Activated T-cell treated with anti-CD3 and anti-CD28 coated beads for 48 hours (primary cell): Measurements from ENCODE around the gene STK32C.
"Not testable (repeated sequence)": the region's sequence is repeated elsewhere in the genome, so short reads cannot be mapped to it uniquely, and the experiment has no call there.

Experiments used
- DNase-seq: peaks from one replicate; pipeline ENCODE4 v3.0.0-alpha.2; 2020; ENCODE audit warnings: low read depth

STK32C gene

DNA sequence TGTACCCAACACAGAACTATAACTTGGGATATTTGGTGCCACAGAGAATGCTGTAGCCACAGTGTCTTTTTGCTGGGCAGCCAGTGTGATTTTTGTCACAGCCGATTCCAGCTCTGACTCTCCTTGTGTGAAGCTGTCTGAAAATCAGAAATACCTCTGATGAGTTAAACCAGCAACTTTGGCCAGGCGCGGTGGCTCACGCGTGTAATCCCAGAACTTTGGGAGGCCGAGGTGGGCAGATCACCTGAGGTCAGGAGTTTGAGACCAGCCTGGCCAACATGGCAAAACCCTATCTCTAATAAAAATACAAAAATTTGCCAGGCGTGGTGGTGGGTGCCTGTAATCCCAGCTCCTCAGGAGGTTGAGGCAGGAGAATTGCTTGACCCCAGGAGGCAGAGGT, 30.1 kb upstream of the STK32C start:
- DNase-seq: not testable (repeated sequence)

DNA sequence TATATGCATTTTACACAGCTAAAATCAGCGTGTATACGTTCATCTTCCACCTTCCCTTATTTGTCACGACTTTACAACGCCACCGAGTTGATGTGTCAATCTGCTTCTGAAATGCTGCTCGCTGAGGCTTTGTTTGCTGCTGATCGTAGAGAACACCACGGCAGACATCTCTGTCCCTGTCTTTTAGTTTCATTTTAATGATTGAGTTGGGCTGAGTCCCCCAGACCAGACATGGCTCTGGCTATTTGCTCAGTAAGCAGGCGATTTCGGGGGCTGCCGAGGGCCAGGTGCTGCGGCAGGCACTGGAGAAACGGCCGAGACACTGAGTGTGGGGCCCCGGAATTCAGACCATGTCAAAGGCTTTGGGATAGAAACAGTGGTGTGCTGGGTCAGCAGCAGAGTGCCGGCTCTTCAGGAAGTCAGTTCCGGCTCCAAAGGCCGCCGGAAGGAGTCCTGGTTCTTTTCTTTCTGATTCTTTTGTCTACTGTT, 29.2 kb upstream of the STK32C start:
- no peak for DNase-seq

DNA sequence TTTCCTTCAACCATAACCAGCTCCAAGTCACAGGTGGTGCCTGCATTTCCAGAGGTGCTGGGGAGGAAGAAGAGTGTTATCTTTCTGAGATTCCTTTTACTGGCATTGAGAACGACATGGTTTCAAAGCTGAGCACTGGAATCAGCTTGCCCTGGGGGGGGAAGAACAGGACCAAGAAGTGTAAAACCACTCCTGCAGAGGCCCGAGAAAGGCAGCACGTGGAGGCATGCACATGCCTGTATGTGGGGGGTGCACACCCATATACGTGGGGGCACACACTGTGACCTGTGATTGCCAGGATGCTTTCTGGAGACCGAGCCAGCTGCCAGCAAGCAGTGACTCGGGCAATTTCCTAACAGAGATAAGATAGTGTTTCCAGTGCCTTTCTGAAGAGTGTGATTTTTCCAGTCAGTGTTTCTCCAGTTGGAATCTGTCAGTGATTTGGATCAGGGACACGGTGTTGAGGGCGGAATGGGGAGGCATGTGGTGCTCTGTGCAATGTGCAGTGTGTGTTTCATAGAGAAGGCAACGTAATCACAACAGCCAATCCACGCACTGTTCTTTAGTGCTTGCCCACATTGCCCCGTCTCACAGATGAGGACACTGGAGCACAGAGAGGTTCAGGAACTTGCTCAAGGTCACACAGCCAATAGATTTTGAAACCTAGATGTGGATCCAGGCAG, 28.5 kb upstream of the STK32C start:
- DNase-seq: no peak

DNA sequence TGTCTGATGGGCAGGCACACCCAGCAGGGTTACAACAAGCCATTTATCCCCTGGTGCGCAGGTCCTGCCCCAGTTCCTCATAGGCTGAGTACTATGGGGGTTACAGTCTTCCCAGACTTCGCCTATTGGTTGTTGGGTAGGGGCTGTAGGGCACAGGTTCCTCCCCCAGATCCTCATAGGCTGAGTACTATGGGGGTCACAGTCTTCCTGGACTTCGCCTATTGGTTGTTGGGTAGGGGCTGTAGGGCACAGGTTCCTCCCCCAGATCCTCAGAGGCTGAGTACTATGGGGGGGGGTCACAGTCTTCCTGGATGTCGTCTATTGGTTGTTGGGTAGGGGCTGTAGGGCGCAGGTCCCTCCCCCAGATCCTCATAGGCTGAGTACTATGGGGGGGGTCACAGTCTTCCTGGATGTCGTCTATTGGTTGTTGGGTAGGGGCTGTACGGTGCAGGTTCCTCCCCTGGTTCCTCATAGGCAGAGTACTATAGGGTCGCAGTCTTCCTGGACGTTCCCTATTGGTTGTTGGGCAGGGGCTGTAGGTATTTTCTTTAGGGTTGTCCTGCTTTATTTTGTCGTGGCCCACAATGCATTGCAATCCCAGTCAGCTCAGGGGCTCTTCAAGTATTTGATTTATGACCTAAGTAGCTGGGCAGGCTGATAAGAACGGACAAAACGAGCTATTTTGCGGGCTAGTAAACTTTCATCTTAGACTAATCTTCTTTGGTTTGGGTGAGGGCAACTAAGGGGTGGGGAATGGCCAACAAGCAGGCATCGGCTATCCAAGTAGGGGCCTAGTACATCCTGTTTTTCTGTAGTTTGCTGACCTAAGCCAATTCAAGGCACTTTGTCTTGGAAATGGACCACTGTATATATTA, 27.7 kb upstream of the STK32C start:
- no peak for DNase-seq

DNA sequence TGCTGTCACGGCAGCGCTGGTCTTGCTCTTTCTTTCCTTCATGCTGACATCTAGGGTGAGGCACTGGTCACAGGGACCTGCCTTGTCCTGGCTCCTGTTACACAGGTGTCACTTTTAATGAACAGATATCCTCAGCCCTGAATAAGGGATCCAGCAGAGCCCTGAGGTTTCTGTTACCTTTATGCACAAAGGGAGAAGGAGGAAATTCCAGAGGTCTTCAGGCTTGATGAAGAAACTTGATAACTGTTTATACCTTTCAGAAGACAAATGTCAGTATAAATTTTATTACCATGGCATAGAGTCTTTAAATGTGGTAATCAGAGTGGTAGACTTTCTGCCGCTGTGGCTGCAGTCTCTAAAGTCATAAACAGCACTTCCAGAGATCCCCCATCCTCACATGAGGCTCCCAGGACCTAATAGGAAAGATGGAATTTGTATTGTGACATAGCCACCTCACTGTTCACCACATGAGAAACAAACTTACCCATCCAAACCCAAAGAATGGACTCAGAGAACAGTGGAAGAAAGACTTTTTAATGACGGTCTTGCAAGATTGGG, 27.0 kb upstream of the STK32C start:
- DNase-seq: no peak

DNA sequence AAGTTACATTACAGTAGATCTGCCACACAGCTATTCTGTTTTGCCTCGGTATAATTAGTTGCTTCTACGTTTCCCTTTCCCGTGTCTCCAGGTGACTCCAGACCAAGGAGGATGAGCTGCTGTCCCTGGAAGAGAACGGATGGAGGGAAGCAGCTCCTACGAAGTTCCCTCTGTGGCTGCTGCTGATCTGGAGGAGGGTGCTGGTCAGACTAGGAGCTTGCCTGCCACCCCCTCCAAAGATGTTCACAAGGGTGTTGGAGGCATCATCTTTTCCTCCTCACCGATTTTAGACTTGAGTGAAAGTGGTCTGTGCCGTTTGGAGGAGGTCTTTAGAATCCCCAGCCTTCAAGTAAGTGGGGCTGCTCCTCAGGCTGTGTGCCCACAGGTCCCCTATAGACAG, 25.6 kb upstream of the STK32C start:
- no peak for DNase-seq

DNA sequence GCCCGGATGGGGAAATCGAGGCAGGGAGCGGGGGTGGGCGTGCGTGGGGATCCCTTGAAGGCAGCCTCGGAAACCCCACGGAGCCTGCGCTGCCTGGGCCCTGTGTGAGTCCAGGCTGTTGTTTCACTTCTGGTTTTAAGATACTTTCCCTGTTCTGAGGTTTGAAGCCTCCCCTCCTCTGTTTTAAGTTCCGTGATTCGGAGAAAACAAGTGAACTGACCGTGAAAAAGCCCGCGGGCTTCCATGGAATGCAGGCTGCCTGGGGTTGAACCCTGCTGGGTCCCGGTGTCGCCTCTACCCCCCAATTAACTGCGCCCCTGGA, 24.6 kb upstream of the STK32C start:
- DNase-seq: no peak

DNA sequence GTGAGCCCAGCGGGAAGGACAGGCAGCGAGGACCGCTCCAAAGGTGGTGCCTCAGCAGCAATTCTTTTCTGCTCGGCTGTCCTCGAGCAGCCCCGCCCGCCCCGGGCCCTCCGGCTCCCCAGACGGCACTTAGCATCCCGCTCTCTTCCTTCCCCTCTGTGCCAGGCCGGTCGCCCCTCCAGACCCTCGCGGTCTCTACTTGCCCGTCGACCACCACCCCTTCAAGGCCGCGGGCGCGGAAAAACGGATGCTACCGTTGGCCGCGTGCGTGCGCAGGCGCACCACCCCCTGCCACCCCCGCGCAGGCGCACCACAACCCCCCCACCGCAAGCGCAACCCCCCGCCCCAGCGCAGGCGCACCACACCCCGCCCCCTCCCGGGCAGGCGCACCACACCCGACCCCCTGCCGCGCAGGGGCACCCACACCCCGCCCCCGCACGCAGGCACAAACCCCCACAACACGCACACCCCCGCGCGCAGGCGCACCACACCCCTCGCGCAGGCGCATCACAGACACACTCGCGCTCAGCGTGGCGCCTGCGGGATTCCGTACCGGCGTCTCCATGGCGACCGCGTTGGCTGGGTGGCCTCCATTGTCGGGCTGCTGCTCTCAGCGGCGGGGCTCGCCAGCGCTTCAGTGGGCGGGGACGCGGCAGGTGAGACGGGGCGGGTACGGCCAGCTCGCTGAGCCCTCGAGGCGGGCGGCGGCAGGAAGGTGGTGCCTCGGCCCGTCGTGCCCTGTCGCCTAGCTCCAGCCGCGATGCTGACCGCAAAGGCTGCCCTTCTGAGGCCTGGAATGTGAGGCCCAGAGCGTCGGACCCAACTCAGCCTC, 24.1 kb upstream of the STK32C start, which contains the start of gene LRRC27:
Gene LRRC27, plus strand, starts transcription at position 593 of the 832 bp plus-strand sequence. CDS start 1,332 bp downstream, outside the sequence.
- DNase-seq: peak; percentile 98

DNA sequence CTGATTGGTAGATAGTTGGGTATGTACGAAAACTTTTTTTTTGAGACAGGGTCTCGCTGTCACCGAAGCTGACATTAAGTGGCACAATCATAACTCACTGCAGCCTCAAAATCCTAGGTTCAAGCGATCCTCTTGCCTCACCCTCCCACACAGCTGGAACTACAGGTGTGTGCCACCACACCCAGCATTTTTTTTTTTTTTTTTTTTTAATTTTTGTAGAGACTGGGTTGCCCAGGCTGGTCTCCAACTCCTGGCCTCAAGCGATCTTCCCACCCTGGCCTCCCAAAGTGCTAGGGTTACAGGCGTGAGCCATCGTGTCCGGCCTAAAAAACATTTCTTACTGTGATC, 22.7 kb upstream of the STK32C start:
- no peak for DNase-seq

DNA sequence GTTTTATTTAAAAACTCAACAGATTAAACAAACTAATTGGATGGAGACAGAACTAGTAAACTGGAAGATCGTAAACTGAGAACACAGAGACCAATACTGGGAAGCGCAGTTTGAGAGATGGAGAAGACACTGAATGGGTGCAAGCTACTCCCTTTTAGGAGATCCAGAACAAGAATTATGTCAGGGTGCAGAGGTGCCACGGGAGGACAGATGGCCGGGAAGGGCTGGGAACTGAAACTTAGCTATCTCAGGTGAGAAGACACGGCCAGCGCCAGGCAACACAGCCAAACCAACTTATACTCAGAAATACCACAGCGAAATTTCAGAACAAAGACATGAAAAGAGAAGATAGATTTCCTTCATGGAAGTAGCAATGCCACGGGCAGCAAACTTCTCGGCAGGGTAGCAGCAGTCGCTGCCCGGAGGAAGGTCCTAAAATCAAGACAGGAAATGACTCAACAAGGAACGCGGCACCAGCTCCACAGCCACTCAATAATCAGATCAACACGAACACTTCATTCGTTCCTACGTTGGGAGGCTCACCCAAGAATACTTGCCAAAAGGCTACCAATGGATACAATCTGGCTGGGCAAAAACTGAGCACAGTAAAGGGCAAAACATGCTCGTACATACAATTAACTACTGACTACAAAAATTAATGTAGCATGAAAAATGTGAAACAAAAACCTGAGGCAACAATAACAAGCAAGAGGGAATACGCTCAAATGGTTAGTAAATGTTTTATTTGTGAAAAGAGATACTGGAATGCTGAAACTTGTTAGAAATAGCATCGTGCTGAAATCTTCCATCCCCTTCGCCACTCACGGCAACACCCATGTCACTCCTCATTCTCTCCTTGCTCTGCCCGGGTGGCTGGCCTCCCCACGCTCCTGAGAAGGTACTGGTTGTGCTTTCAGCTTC, 22.1 kb upstream of the STK32C start:
- no peak for DNase-seq

DNA sequence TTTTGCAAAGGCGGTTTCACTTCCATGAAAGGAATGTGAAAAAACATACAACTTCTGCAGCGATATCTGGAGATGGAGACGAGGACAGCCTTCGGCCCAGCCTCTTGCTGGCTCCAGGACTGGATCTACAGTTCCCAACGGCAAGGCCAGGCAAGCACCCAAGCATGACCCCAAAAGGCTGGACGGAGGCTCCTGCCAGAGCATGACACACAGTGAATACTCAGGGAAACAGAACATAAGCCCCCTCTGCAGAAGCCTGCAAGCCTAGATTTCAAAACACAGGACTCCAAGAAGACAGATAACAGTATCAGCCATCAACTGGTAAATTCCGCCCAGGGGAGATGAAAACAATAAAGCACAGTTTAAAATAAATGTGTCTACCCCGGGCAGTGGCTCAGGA, 21.0 kb upstream of the STK32C start:
- no peak for DNase-seq

DNA sequence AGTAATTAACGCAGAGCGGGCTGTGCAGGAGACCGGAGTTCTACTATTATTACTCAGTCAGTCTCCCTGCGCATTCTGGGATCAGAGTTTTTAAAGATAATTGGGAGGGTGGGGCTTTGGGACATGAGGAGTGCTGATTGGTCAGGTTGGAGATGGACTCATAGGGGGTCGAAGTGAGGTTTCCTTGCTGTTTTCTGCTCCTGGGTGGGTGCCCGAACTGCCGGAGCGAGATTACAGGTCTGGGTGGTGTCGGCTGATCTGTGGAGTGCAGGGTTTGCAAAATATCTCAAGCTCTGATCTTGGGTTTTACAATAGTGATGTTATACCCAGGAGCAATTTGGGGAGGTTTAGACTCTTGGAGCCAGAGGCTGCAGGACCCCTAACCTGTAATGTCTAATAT, 20.4 kb upstream of the STK32C start:
- DNase-seq: no peak

DNA sequence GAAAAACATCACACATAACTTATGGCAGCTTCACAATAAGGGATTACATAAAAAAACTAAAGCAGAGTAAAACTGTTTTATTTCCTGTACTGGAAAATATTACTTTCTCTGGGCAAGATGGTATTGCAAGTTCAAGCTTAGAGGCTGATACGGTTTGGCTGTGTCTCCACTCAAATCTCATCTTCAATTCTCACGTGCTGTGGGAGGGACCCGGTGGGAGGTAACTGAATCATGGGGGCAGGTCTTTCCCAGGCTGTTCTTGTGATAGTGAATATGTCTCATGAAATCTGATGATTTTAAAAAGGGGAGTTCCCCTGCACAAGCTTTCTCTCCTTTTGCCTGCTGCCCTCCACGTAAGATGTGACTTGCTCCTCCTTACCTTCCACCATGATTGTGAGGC, 19.2 kb upstream of the STK32C start:
- peak; percentile 37 for DNase-seq

DNA sequence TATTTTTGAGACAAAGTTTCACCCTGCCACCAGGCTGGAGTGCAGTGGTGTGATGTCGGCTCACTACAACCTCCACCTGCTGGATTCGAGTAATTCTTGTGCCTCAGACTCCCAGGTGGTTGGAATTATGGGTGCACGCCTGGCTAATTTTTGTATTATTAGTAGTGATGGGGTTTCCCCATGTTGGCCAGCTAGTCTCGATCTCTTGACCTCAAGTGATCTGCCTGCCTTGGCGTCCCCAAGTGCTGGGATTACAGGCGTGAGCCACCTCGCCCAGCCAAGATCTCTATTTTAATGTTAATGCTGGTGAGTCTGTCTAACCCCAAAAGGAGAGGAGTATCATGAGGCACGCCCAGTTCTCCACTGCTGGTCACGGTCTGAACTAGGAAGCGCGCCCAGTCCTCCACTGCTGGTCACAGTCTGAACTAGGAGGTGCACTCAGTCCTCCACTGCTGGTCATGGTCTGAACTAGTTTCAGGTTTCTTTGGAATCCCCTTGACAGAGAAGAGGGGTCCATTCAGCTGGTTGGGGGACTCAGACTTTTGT, 18.7 kb upstream of the STK32C start:
- no peak for DNase-seq

DNA sequence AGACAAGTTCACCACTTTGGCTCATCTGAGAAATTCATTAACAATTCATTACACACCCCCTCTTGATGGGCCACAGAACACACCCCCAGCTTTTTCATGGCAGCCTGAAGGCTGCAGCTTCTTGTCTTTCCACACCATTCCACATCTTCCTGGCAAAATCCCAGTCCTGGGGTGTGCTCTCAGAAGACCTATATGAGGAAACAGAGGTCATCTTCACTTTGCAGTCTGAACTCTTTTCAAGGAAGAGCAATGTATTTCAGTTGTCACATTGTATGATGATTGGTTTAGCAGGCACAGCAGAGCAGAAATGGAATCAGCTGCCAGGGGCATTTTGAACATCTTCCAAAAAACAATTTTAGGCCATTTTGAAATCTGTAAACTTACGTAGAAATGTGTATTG, 16.4 kb upstream of the STK32C start:
- no peak for DNase-seq

DNA sequence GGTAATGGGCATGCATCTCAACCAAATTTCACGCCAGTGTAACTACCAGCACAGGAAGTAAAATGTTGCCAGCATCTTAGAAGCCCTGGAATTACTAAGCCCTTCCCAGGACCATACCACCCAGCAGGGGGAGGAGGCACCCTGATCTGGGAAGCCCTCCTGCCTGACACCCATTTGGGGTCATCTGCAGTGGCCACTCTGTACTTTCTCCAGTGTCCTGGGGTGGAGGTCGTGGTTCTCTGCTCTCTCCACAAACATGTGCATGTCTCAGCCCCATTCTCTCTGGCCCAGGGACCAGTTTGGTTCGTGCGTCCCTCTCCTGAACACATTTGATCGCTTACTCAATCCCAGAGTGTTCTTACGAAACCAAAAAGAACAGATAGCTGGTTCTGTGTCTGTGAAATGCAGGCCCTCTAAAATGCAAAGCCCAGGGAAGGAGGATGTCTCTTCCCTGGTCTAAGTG, 14.9 kb upstream of the STK32C start:
- DNase-seq: no peak

DNA sequence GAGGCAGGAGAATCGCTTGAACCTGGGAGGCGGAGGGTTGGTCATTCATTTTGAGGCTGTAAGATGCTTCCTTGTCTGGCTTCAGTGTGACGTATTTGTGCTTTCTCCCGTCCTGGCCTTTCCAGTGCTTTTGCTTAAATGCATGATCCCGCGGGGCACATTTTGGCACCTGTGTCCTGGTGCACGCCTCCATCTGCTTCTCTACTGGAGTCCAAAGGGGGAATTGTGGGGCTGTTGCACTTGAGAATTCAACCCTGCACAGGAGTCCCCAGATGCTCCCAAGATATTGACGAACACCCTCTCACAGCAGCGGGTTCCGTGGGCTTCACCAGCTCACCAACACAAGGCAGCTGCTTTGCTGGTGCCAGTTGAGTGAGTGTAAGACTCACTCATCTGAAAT, 14.0 kb upstream of the STK32C start:
- no peak for DNase-seq

DNA sequence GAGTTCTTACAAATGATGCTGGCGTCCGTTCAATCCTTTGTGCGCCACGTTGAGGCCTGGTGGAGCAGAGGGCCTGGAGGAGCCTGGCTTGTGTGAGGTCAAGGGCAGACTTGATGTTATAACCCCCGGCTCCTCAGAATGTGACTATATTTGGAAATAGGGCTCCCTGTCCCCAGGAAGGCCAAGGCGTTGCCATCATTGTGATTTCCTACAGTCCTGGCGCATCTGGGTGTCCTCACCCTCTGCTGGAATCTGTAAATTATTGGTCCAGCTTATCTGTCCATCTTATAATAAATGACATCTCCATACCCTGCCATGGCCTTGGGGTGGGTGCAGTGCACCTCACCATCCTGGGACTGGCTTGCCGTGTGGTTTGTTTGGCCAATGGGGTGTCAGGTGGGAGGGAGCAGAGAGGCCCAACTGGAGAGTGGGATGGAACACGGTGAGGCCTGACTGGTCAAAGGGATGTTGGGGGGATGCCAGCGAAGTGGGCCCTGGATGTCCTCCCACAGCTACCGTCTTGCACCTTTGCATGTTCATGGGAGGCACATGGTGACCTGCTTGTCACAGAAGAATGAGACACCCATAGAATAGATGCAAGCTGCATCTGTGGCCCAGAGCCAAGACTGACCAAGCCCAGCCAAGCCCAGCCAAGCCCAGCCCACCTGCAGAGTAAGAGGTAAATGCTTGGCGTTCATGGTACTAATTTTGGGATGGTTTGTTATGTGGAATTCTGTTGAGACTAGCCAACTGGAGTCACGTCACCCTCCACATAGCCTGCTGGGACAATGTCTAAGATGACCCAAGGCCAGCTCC, 13.1 kb upstream of the STK32C start:
- DNase-seq: no peak

DNA sequence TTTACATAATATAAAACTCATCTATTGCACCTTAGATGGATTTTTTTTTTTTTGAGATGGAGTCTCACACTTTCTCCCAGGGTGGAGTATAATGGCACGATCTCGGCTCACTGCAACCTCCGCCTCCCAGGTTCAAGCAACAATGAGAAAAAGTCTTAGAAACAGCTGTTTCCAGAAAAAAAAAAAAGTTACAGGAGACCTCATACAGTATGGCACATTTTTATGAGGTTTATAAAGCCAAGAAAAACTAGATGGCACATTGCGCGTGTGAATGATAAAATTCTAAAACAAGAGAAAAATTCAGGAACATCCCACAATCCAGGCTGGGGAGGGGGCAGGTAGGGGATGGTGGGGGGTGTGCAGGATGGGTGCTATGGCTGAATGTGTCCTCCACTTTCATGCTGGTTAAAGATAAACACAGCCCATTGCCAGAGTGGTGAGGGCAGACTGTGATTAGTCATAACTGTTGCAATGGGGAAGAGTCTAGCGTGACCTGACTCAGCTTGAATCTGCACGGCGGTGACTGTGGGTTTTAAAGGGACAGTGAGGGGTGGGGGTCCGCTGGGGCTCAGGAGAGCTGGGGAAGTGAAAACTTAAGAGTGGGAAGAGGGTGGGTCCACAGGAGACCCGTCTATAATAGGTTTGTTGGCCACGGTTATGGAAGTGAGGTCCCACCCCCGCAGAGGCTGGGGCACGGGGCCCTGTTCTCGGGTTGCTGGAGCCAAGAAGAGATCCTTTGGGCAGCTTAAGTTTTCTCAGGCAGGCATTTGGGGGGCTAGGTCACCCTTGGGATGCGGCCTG, 12.3 kb upstream of the STK32C start:
- DNase-seq: peak; percentile 25
